ENCODE results near the gene GALNT13.

DNA sequence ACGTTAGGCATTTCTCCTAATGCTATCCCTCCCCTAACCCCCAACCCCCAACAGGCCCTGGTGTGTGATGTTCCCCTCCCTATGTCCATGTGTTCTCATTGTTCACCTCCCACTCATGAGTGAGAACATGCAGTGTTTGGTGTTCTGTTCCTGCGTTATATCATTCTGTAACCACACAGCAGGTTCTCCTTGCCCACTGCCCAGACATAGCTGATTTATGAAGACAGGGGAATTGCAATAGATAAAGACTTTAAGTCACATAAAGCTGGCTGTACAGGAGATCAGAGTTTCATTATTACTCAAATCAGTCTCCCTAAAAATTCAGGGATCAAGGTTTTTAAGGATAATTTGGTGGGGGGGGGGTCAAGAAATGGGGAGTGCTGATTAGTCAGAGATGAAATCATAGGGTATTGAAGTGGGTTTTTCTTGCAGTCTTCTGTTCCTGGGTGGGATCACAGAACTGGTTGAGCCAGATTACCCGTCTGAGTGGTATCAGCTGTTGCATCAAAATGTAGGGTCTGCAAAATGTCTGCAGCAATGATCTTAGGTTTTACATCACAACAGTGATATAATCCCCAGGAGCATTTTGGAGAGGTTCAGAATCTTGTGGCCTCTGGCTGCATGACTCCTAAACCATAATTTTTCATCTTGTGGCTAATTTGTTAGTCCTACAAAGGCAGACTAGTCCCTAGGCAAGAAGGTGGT lies 434.7 kb downstream of the GALNT13 start:
- no peak for TF ChIP-seq POLR2A (IDR thresholded peaks at IDR 0.05)
- TF ChIP-seq, protein P1, sequence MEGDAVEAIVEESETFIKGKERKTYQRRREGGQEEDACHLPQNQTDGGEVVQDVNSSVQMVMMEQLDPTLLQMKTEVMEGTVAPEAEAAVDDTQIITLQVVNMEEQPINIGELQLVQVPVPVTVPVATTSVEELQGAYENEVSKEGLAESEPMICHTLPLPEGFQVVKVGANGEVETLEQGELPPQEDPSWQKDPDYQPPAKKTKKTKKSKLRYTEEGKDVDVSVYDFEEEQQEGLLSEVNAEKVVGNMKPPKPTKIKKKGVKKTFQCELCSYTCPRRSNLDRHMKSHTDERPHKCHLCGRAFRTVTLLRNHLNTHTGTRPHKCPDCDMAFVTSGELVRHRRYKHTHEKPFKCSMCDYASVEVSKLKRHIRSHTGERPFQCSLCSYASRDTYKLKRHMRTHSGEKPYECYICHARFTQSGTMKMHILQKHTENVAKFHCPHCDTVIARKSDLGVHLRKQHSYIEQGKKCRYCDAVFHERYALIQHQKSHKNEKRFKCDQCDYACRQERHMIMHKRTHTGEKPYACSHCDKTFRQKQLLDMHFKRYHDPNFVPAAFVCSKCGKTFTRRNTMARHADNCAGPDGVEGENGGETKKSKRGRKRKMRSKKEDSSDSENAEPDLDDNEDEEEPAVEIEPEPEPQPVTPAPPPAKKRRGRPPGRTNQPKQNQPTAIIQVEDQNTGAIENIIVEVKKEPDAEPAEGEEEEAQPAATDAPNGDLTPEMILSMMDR (IDR thresholded peaks at IDR 0.05) = no peak
- no peak for TF ChIP-seq POLR2AphosphoS5 (IDR thresholded peaks at IDR 0.05; ENCODE audit: insufficient read depth in 1 of 2, low read depth in 1 of 2)
